ENCODE data around the gene ZNF546. TPM values are rescaled to one million over a fixed set of nuclear protein-coding genes. Genes with fewer than 3 reads are reported as not detected.

The ZNF546 gene
- total RNA-seq, 2 donors from 2014 or later: 5.8 to 8.5 TPM

DNA sequence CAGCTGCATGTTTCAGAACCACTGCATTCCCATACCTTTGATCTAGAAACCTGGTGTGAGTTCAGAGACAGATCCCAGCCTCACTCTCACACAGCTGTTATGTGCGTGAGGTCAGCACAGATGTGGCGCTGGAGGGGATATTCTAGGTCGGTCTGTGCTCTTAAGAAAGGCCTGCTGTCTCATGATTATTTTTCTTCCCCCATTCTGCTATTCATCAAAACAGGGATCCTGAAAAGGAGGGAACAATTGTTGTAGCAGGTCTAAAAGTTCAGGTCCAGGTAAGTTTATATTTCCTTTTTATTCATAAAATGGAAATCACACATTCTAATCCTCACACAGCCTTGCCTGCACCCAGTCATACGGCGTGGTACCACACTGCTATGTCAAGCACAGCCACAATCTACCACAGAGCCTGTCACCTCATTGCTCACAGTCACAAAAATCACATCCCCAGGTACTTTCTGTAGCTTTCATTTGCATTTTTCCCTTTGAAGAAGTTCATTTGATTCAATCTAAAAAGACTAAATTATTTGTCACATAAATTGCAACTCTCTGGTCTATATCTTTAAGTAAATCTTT lies 867 bp downstream of the ZNF546 start:
- H3K36me3 ChIP-seq: no peaks in the 10 kb centered on the region
- TF ChIP-seq, protein P1, sequence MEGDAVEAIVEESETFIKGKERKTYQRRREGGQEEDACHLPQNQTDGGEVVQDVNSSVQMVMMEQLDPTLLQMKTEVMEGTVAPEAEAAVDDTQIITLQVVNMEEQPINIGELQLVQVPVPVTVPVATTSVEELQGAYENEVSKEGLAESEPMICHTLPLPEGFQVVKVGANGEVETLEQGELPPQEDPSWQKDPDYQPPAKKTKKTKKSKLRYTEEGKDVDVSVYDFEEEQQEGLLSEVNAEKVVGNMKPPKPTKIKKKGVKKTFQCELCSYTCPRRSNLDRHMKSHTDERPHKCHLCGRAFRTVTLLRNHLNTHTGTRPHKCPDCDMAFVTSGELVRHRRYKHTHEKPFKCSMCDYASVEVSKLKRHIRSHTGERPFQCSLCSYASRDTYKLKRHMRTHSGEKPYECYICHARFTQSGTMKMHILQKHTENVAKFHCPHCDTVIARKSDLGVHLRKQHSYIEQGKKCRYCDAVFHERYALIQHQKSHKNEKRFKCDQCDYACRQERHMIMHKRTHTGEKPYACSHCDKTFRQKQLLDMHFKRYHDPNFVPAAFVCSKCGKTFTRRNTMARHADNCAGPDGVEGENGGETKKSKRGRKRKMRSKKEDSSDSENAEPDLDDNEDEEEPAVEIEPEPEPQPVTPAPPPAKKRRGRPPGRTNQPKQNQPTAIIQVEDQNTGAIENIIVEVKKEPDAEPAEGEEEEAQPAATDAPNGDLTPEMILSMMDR (IDR thresholded peaks at IDR 0.05): no peak
- H3K4me3 ChIP-seq: peak overlapping the region; percentile 81
- H3K4me1 ChIP-seq (ENCODE audit: control insufficient read depth in 1 of 2, low read depth in 2 of 2): peaks cover 10 to 26% of the 10 kb centered on the region in 2 donors
- DNase-seq (ENCODE audit: low spot score): no peak
- peak overlapping the region; percentile 78 to 89 for H3K27ac ChIP-seq
- no peaks in the 10 kb centered on the region for H3K27me3 ChIP-seq (replicated peaks; ENCODE audit: insufficient read depth)
- no peaks in the 10 kb centered on the region for H3K9me3 ChIP-seq
- ATAC-seq (ENCODE audit: insufficient number of reproducible peaks, low FRiP score, low read depth): no peak

DNA sequence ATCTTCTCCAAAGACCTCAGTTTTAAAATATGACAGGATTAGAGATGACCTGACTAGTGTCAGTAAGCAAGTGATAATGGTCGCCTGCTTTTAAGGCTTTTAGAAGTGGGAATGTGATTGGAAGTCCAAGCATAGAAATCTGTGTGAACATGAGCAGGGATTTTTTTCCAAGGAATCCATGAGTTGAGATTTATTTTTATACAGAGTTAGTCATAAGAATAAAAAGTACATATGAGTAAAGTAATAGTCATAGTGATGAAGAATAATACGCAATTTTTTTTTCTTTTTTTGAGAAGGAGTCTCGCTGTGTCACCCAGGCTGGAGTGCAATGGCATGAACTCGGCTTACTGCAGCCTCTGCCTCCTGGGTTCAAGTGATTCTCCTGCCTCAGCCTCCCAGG lies 1.6 kb downstream of the ZNF546 start:
- DNase-seq (ENCODE audit: low spot score) (no peak), ATAC-seq (ENCODE audit: insufficient number of reproducible peaks, low FRiP score, low read depth) (no peak)
- TF ChIP-seq, protein P1 (IDR thresholded peaks at IDR 0.05): no peak
- no peaks in the 10 kb centered on the region for H3K9me3 ChIP-seq
- peaks cover 10 to 26% of the 10 kb centered on the region in 2 donors for H3K4me1 ChIP-seq (ENCODE audit: control insufficient read depth in 1 of 2, low read depth in 2 of 2)
- H3K27me3 ChIP-seq (replicated peaks; ENCODE audit: insufficient read depth): no peaks in the 10 kb centered on the region
- H3K36me3 ChIP-seq: no peaks in the 10 kb centered on the region
- peak overlapping the region in 1 of 2 donors; percentile 78 for H3K27ac ChIP-seq
- H3K4me3 ChIP-seq: no peak overlapping the region

DNA sequence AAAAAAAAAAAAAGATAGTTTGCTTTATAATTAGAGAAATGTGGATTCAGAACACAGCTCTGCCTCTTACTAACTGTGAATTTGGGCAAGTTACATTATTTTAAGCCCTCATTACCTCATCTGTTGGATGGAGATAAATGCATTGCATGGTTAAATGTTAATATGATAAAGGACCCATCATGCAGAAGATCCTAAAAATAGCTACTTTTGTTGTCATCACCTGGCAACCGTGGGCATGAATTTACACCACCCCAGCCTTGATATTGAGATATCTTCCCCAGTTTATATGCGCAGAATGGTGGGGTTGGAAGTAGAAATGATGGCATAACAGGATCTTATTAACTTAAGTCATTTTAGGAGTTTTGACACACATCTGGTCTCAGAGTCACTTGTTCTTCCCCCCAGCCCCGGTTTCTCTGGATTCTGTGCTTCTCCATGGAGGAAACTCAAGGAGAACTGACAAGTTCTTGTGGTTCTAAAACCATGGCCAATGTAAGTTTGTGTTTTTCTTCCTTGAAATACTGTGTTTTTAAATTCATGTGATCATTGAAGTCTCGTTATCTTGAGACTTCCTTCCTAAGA lies 8.9 kb downstream of the ZNF546 start:
- TF ChIP-seq, protein P1 (IDR thresholded peaks at IDR 0.05): no peak
- H3K4me1 ChIP-seq (ENCODE audit: control insufficient read depth in 1 of 2, low read depth in 2 of 2): no peaks in the 10 kb centered on the region
- H3K4me3 ChIP-seq: no peak overlapping the region
- DNase-seq (ENCODE audit: low spot score): no peak
- no peak overlapping the region for H3K27ac ChIP-seq
- H3K27me3 ChIP-seq (replicated peaks; ENCODE audit: insufficient read depth): no peaks in the 10 kb centered on the region
- no peaks in the 10 kb centered on the region for H3K9me3 ChIP-seq
- no peak for ATAC-seq (ENCODE audit: insufficient number of reproducible peaks, low FRiP score, low read depth)
- H3K36me3 ChIP-seq: peaks cover 28% of the 10 kb centered on the region

DNA sequence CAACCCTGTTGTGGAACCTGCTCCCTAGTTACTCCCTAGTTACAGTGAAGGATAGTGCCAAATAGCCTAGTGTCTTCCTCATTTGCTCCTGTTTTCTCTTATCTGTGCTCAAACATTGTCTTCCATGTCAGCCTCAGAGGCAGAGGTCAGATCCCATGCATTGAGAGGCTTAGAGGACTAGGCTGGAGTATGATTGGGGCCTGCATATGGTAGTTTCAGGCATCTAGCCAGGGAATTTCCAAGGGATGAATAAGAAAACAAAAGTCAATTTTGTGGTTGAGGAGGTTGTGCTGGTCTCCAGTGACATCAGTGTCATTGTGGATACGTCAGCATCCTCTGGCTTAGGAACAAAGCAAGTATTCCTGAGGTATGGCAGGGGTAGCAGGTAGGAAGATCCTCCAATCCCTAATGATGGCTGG lies 9.4 kb downstream of the ZNF546 start:
- Histone ChIP-seq H3K27ac (no peak overlapping the region), H3K36me3 (peaks cover 30% of the 10 kb centered on the region), H3K9me3 (no peaks in the 10 kb centered on the region), H3K27me3 (replicated peaks; ENCODE audit: insufficient read depth) (no peaks in the 10 kb centered on the region), H3K4me1 (ENCODE audit: control insufficient read depth in 1 of 2, low read depth in 2 of 2) (no peaks in the 10 kb centered on the region), H3K4me3 (no peak overlapping the region)
- ATAC-seq (ENCODE audit: insufficient number of reproducible peaks, low FRiP score, low read depth) (no peak), DNase-seq (ENCODE audit: low spot score) (no peak)
- TF ChIP-seq, protein P1 (IDR thresholded peaks at IDR 0.05): no peak

DNA sequence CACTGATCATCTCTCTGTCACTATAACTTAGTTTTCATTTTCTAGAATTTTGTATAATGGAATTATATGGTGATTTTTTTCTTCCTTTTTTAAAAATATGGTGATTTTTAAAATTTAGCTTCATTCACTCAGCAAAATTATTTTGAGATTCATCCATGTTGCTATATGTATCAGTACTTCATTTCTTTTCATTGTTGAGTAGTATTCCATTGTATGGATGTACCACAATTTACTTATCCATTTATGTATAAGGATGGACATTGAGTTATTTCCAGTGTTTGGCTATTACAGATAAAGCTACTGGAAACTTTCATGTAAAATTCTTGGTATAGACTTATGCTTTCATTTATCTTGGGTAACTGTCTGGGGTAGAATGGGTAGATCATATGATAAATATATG lies 12.8 kb downstream of the ZNF546 start:
- DNase-seq (ENCODE audit: low spot score) (no peak), ATAC-seq (ENCODE audit: insufficient number of reproducible peaks, low FRiP score, low read depth) (no peak)
- TF ChIP-seq, protein P1 (IDR thresholded peaks at IDR 0.05): no peak
- no peaks in the 10 kb centered on the region for H3K27me3 ChIP-seq (replicated peaks; ENCODE audit: insufficient read depth)
- peaks cover 47% of the 10 kb centered on the region for H3K36me3 ChIP-seq
- no peaks in the 10 kb centered on the region for H3K4me1 ChIP-seq (ENCODE audit: control insufficient read depth in 1 of 2, low read depth in 2 of 2)
- H3K9me3 ChIP-seq: peaks cover 18% of the 10 kb centered on the region
- no peak overlapping the region for H3K27ac ChIP-seq
- H3K4me3 ChIP-seq: no peak overlapping the region
